ENCODE measurements around the gene ACVR1.

The ACVR1 gene

DNA sequence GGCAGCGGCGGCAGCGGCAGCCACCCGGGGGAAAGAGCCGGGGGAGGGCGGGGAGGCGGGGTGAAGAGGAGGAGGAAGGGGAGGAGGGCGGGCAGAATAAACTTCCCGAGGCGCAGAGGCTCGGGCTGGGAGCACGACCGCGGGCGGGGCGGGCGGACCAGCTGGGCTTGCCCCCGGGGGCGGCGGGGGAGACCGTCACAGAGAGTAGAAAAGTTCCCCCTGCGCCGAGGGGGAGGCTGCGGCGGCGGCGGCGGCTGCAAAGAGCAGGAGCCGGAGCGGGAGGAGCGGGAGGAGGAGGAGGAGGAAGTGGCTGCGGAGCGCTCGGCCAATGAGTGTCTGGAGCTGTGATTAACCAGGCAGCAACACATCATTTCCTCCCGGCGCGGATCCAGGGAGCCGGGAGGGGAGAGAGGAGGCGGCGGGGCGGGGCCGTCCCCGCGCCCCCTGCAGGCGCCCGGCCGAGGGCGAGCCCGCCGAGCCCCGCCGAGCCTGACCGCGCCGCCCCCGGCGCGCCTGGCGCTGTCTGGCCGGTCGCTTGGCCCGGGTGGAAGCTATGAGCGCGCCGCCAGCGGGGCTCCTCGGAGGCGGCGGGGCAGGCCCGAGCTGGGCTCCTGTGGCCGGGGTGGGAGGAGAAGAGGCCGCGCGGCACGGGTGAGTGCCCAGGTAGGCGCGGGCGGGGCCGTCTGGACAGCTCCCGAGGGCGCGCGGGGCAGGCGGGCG, at the start of gene ACVR1:
ACVR1 (minus strand) TSS at position 265 of the 720 bp plus-strand sequence. CDS start 76,837 bp downstream, outside the sequence.
- DNase-seq (ENCODE audit: low spot score), result peak; percentile 96
- TF ChIP-seq CTCF (IDR thresholded peaks at IDR 0.05), result peak; percentile 13
- peak within 1 kb of the TSS; percentile 96 for H3K4me3 ChIP-seq
- peak within 1 kb of the TSS; percentile 96 to 99 for H3K27ac ChIP-seq

DNA sequence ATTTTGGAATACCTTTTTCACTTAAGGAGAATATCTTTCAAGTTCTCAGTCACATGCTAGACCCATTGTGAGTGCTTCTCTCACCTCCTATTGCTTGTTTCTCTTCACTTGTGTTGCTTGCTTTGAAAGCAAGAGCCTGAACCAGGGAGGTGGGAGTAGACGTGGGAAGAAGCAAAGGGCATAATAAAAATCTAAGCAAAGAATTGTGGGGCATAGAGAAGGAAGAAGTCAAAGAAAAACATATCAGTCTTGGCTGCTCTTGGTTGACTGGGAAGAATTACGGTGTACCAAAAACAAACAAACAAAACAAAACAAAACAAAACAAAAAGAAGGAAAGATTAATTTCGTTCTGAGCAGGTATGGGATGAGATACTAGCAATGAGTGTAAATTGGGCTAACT, 48.9 kb upstream of the ACVR1 start:
- Histone ChIP-seq H3K27ac (no peak overlapping the region), H3K4me3 (no peak overlapping the region)
- TF ChIP-seq CTCF (IDR thresholded peaks at IDR 0.05), result no peak
- no peak for DNase-seq (ENCODE audit: low spot score)

GRCh38 chr2:157923598-157924217, 47.6 kb upstream of the ACVR1 start:
- TF ChIP-seq CTCF (IDR thresholded peaks at IDR 0.05), result no peak
- DNase-seq (ENCODE audit: low spot score), result no peak
- no peak overlapping the region for H3K4me3 ChIP-seq
- no peak overlapping the region for H3K27ac ChIP-seq

- no peak overlapping the region for H3K27ac ChIP-seq
- no peak for DNase-seq (ENCODE audit: low spot score)
- H3K4me3 ChIP-seq, result no peak overlapping the region
- TF ChIP-seq CTCF (IDR thresholded peaks at IDR 0.05), result no peak
These were observed 46.7 kb upstream of the ACVR1 start for GRCh38 chr2:157922815-157923214.

DNA sequence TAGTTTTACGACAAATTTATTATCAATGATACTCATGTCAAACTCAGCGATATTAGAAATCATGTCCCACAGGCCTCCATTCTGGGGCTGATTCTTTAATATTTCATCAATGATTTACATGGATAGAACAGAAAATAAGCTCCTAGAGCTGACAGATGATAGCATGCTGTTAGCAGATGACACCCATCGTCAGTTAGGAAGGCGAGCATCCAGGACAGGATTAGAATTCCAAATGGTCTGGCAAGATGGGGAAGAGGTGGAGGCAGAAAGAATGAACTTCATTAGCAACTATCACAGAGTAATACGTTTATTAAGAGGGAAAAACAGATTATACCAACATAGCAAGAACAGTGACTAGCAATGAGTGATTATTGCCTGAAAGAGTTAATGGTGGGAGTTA, 46.2 kb upstream of the ACVR1 start:
- no peak overlapping the region for H3K4me3 ChIP-seq
- DNase-seq (ENCODE audit: low spot score), result no peak
- no peak for TF ChIP-seq CTCF (IDR thresholded peaks at IDR 0.05)
- no peak overlapping the region for H3K27ac ChIP-seq

- H3K27ac ChIP-seq, result no peak overlapping the region
- no peak for TF ChIP-seq CTCF (IDR thresholded peaks at IDR 0.05)
- H3K4me3 ChIP-seq, result no peak overlapping the region
- DNase-seq (ENCODE audit: low spot score), result no peak
These were observed 44.6 kb upstream of the ACVR1 start for GRCh38 chr2:157920736-157921135.

GRCh38 chr2:157919181-157919580, 43.1 kb upstream of the ACVR1 start:
- no peak for DNase-seq (ENCODE audit: low spot score)
- Histone ChIP-seq H3K4me3 (no peak overlapping the region), H3K27ac (no peak overlapping the region)
- no peak for TF ChIP-seq CTCF (IDR thresholded peaks at IDR 0.05)
